Stomach (tissue), 9 donors: ENCODE results near the gene RSBN1. TPM values are rescaled to one million over a fixed set of nuclear protein-coding genes. Genes with fewer than 3 reads are reported as not detected.

Experiments used
- DNase-seq, 2 donors: peaks; one replicate each; pipeline versions ENCODE4 v3.0.0 to v3.0.0-alpha.2; 2013 to 2019
- H3K27ac ChIP-seq, 5 donors: fragments of 200-600 bp in 4 of 5; sonication (generic) in 4 of 5; one replicate each; pipeline ENCODE4 v1.5.1; 2013 to 2019; ENCODE audit warnings: mild to moderate bottlenecking in 1 of 5, moderate library complexity in 1 of 5
- H3K27me3 ChIP-seq, 3 donors: fragments of 200-600 bp; sonication (generic); one replicate each; pipeline ENCODE4 v1.5.1; 2017 to 2019; ENCODE audit warnings: mixed run types in 1 of 3
- H3K36me3 ChIP-seq, 4 donors: fragments of 200-600 bp; sonication (generic); 1 replicate in 3 of 4; 2 replicates in 1 of 4; pipeline ENCODE4 v1.5.1; 2016 to 2019
- H3K4me1 ChIP-seq, 4 donors: fragments of 200-600 bp; sonication (generic); one replicate each; pipeline ENCODE4 v1.5.1; 2016 to 2019
- H3K4me3 ChIP-seq, 4 donors: fragments of 200-600 bp; sonication (generic) in 3 of 4; one replicate each; pipeline ENCODE4 v1.5.1; 2016 to 2019; ENCODE audit warnings: mild to moderate bottlenecking in 1 of 4
- H3K9me3 ChIP-seq, 4 donors: fragments of 200-600 bp; sonication (generic); one replicate each; pipeline ENCODE4 v1.5.1; 2016 to 2019
- EP300 ChIP-seq: sonication (generic); formaldehyde crosslinking; IDR thresholded peaks from one replicate; pipeline ENCODE4 v1.6.1; 2017; ENCODE audit warnings: antibody characterized with exemption
- POLR2A ChIP-seq, 4 donors: fragments of 450-650 bp; IDR thresholded peaks; one replicate each; pipeline ENCODE4 v1.6.1; 2016; ENCODE audit warnings: antibody characterized with exemption in 4 of 4, control low read depth in 2 of 4, mild to moderate bottlenecking in 1 of 4, moderate library complexity in 1 of 4
- POLR2AphosphoS5 ChIP-seq, 3 donors: sonication (generic); formaldehyde crosslinking; IDR thresholded peaks; one replicate each; pipeline ENCODE4 v1.6.1; 2016; ENCODE audit warnings: antibody characterized with exemption in 3 of 3
- WGBS, 5 donors: extraction: QIAGEN DNeasy Blood & Tissue Kit in 3 of 5; methylation state at CpG; one replicate each; pipeline versions ENCODE4 v1.1.5 to v1.1.7; 2013 to 2018; 5-methylcytosine and 5-hydroxymethylcytosine counted together
- intact Hi-C: fragments of 100-400 bp; cut with DNase I; formaldehyde crosslinking; loops from one replicate; pipeline ENCODE4 v1.15.1; 2023; ENCODE audit warnings: low total_unique reads
- polyA plus RNA-seq, 3 donors: library from polyadenylated mRNA; stranded (reverse); fragments of 200-250 nt; gene quantifications; one replicate each; pipeline ENCODE4 v1.2.3, GENCODE V29; 2013
- total RNA-seq, 5 donors: library from RNA; depleted of rRNA; stranded (reverse); fragments of >200 nt; gene quantifications; one replicate each; pipeline versions ENCODE4 v1.1.0 to v1.2.3, GENCODE V29; 2014 to 2016
- TF ChIP-seq, protein P1 (sequence below), 7 experiments: fragments of 450-650 bp in 4 of 7; fragments of 200-600 bp in 3 of 7; sonication (generic) in 3 of 7; IDR thresholded peaks; one replicate each; pipeline ENCODE4 v1.5.1; 2016 to 2019; ENCODE audit warnings: antibody characterized with exemption in 7 of 7, control low read depth in 2 of 7, mild to moderate bottlenecking in 1 of 7
- donor health status: healthy with polysubstance abuse.
- donor health status: Bipolar disorder and iron deficiency.
- donor health status: healthy.

Gene RSBN1
- total and polyA plus RNA-seq, 8 donors, result 2.8 to 58.9 (median 12.6) TPM

DNA sequence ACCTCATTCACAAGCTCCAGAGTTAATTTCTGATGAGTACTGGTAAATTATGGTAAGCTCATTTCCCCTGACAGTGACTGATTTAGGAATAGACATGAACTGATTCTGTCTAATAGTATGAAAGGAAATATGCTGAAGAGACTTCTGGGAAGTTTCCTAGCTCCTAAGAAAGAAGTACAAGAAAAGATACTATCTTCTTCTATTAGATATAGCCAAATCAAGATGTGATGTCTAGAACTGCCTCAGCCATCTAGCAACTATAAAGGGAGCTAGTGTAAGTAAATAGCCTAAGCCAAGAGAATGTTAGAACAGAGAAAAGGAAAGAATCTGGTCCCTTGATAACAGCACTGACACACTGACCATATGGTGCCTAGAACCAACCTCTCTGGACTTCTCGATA lies 42.2 kb downstream of the RSBN1 start:
- DNase-seq, result no peak
- Histone ChIP-seq H3K4me1 (peaks cover 0 to 13% (median 6%) of the 10 kb centered on the region in 4 donors), H3K9me3 (no peaks in the 10 kb centered on the region), H3K27me3 (no peaks in the 10 kb centered on the region), H3K4me3 (no peak overlapping the region), H3K36me3 (peaks cover 8 to 56% (median 52%) of the 10 kb centered on the region in 4 donors), H3K27ac (no peak overlapping the region)
- intact Hi-C loops, result no loop called here
- TF ChIP-seq, protein P1, sequence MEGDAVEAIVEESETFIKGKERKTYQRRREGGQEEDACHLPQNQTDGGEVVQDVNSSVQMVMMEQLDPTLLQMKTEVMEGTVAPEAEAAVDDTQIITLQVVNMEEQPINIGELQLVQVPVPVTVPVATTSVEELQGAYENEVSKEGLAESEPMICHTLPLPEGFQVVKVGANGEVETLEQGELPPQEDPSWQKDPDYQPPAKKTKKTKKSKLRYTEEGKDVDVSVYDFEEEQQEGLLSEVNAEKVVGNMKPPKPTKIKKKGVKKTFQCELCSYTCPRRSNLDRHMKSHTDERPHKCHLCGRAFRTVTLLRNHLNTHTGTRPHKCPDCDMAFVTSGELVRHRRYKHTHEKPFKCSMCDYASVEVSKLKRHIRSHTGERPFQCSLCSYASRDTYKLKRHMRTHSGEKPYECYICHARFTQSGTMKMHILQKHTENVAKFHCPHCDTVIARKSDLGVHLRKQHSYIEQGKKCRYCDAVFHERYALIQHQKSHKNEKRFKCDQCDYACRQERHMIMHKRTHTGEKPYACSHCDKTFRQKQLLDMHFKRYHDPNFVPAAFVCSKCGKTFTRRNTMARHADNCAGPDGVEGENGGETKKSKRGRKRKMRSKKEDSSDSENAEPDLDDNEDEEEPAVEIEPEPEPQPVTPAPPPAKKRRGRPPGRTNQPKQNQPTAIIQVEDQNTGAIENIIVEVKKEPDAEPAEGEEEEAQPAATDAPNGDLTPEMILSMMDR (IDR thresholded peaks at IDR 0.05), result no peak
- TF ChIP-seq POLR2AphosphoS5 (IDR thresholded peaks at IDR 0.05) (no peak), POLR2A (IDR thresholded peaks at IDR 0.05) (no peak), EP300 (no peak)
- WGBS, 5 donors, result 76 to 89% (median 84%) methylated on average over 1 of the region's 1 CpG

DNA sequence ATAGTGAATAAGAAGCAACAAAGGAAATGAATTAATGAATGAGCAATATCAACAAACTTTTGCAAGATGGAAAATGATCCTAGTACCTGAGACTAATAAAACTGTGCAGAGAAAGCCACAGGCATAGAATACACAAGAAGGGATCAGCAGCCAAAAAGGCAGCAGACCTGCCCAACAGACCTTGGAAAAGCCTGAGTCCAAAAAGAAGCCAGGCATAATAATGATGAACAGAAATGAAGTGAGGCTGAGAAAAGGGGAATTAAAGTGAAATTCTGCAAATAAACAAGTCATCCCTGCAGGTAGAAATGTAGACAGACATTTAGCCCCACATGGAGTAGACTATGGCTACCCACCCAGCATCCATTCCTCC lies 42.7 kb downstream of the RSBN1 start:
- no peak for TF ChIP-seq POLR2A (IDR thresholded peaks at IDR 0.05)
- TF ChIP-seq, protein P1 (IDR thresholded peaks at IDR 0.05), result no peak
- no peak for TF ChIP-seq POLR2AphosphoS5 (IDR thresholded peaks at IDR 0.05)
- TF ChIP-seq EP300, result no peak
- no peaks in the 10 kb centered on the region for H3K9me3 ChIP-seq
- no peak for DNase-seq
- H3K36me3 ChIP-seq, result peaks cover 8 to 56% (median 52%) of the 10 kb centered on the region in 4 donors
- H3K4me3 ChIP-seq, result no peak overlapping the region
- peaks cover 0 to 13% (median 6%) of the 10 kb centered on the region in 4 donors for H3K4me1 ChIP-seq
- no peaks in the 10 kb centered on the region for H3K27me3 ChIP-seq
- H3K27ac ChIP-seq, result no peak overlapping the region
- intact Hi-C loops, result no loop called here

DNA sequence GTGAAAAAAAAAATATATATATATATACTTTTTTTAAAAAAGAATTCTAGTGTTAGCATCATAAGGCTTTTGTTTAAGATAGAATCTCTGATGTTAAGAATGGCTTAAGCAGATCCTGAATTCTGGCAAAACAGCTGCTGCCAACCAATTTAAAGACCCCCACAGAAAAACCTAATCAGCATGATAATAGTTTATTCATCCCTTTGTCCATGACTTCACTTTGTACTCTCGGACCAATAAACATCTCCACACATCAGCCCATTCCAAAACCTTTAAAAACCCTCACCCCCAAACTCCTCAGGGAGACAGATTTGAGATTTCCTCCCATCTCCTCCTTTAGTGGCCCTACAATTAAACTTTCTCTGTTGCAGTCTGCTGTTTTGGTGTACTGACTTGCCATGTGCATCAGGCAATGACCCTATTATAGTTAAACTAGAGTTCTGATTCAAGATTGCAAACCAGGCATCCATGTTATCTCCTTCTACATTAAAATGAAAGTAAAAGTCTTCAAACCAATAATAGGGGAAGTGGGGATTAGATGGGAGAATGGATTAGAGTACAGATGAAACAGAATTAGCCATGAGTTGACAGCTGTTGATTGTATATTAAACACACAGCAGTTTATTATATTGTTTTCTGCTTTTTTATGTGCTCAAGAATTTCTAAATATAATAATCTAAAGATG lies 43.2 kb downstream of the RSBN1 start:
- intact Hi-C loops, result no loop called here
- Histone ChIP-seq H3K27me3 (no peaks in the 10 kb centered on the region), H3K4me3 (no peak overlapping the region), H3K4me1 (peaks cover 0 to 13% (median 6%) of the 10 kb centered on the region in 4 donors), H3K36me3 (peaks cover 8 to 56% (median 48%) of the 10 kb centered on the region in 4 donors), H3K9me3 (no peaks in the 10 kb centered on the region), H3K27ac (no peak overlapping the region)
- 47 to 100% (median 95%) methylated on average over 1 of the region's 1 CpG for WGBS, 5 donors
- TF ChIP-seq, protein P1 (IDR thresholded peaks at IDR 0.05), result no peak
- TF ChIP-seq POLR2A (IDR thresholded peaks at IDR 0.05), result no peak
- DNase-seq, result no peak

DNA sequence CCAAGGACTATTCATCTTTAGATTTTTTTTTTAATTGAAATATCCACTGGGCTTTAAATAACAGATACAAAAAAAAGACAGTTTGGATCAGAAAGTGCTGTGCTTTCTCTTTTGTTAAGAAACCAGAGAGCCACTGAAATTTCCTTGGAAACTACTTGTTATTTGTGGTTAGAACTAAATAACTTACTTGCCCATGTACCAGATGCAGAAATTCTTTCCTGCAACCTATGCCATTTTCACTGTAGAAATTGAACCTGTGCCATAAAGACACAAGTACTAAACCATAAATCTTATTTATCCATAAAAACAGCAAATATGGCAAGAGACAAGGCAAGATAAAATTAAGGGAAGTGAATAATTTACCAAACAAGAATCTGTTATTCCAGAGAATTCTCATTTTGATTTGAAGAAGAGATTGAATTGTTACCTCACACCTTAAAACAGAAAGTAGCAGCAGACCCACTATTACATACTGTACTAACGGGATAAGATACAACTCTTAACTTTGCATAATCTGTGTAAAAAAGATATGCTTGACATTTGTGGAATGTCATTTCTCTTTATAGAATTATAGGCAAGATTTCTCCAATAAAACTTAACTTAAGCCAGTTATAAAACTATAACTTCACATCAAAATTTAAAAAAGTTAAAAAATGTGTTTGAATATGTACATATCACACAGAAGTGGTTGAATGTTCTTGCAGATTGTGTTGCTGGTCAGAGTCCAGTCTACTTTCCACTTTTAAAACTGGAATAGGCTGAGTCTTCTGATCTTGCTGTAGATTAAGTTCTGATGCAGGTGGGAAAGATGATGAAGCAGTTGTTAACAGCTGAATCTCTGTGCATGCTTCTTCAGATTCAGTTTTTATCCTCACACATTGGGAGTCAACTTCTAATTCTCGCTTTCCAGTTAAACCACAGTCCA lies 46.7 kb downstream of the RSBN1 start:
- Histone ChIP-seq H3K4me3 (no peak overlapping the region), H3K27ac (no peak overlapping the region), H3K4me1 (peaks cover 0 to 15% (median 4%) of the 10 kb centered on the region in 4 donors), H3K27me3 (no peaks in the 10 kb centered on the region), H3K9me3 (no peaks in the 10 kb centered on the region), H3K36me3 (peaks cover 8 to 48% (median 41%) of the 10 kb centered on the region in 4 donors)
- TF ChIP-seq POLR2AphosphoS5 (IDR thresholded peaks at IDR 0.05), result no peak
- no peak for DNase-seq
- intact Hi-C loops, result no loop called here
- WGBS, 5 donors, result 78 to 94% (median 87%) methylated on average over 2 of the region's 2 CpGs
